H1 (cell line): ENCODE data around the gene CEP68. TPM values are rescaled to one million over a fixed set of nuclear protein-coding genes. Genes with fewer than 3 reads are reported as not detected.

Experiments used
- CTCF ChIA-PET: fragments of 300-600 bp; sonication (Branson Sonifier 250); formaldehyde crosslinking; loops from one replicate; lab custom pipeline; 2021; ENCODE audit not compliant: partially characterized antibody; lab: Charles Lee
- POLR2A ChIA-PET: fragments of 300-600 bp; sonication (Branson Sonifier 250); formaldehyde crosslinking; loops from one replicate; lab custom pipeline; 2021; ENCODE audit warnings: inconsistent platforms; ENCODE audit not compliant: partially characterized antibody; lab: Charles Lee
- DNase-seq, 2 experiments: peaks; one replicate each; pipeline versions ENCODE4 v3.0.0 to v3.0.0-alpha.2; 2010 to 2022; ENCODE audit warnings: low spot score in 2 of 2, low read depth in 1 of 2, mixed read lengths in 1 of 2
- FAIRE-seq: peaks from 2 replicates; lab custom pipeline; 2011; peaks lifted over from hg19 to GRCh38; lab: Jason Lieb, UNC
- H2AFZ ChIP-seq: 2 replicates; pipeline ENCODE4 v1.8.1; 2012; ENCODE audit warnings: low read length, inconsistent platforms
- H2AK5ac ChIP-seq: 2 replicates; pipeline ENCODE4 v1.6.1; 2013; ENCODE audit warnings: low read depth, low read length
- H2BK120ac ChIP-seq: replicated peaks from 2 replicates; pipeline ENCODE3; 2013; ENCODE audit warnings: low read depth, low read length, inconsistent platforms
- H2BK12ac ChIP-seq: 2 replicates; pipeline ENCODE4 v1.6.1; 2013; ENCODE audit warnings: low read depth, low read length
- H2BK15ac ChIP-seq: 2 replicates; pipeline ENCODE4 v1.6.1; 2013; ENCODE audit warnings: low read length
- H2BK20ac ChIP-seq: 2 replicates; pipeline ENCODE4 v1.6.1; 2013; ENCODE audit warnings: low read length
- H2BK5ac ChIP-seq: 2 replicates; pipeline ENCODE4 v1.6.1; 2013; ENCODE audit warnings: low read depth, low read length
- H3K14ac ChIP-seq: 2 replicates; pipeline ENCODE4 v1.6.1; 2013; ENCODE audit warnings: inconsistent platforms; ENCODE audit not compliant: insufficient read length
- H3K18ac ChIP-seq: 2 replicates; pipeline ENCODE4 v1.6.1; 2013; ENCODE audit warnings: low read length; ENCODE audit errors: extremely low read depth
- H3K23ac ChIP-seq: 2 replicates; pipeline ENCODE4 v1.6.1; 2013; ENCODE audit warnings: inconsistent platforms; ENCODE audit not compliant: insufficient read length
- H3K23me2 ChIP-seq: 2 replicates; pipeline ENCODE4 v1.6.1; 2013; ENCODE audit warnings: low read depth, low read length
- H3K27ac ChIP-seq: 2 replicates; pipeline ENCODE4 v1.6.1; 2011; ENCODE audit warnings: low read depth, low read length, inconsistent platforms
- H3K27me3 ChIP-seq, 4 experiments: replicated peaks in 1 of 4; 1 replicate in 1 of 4; 2 replicates in 3 of 4; pipeline versions ENCODE4 v1.6.1 to v1.8.1; 2011 to 2013; ENCODE audit warnings: low read length in 3 of 4, mild to moderate bottlenecking in 3 of 4, inconsistent platforms in 2 of 4, mixed read lengths in 2 of 4, moderate library complexity in 1 of 4; ENCODE audit not compliant: control insufficient read depth in 3 of 4, insufficient read depth in 3 of 4; ENCODE audit errors: extremely low read depth in 1 of 4
- H3K36me3 ChIP-seq, 4 experiments: 2 replicates each; pipeline versions ENCODE4 v1.6.1 to v1.8.1; 2011 to 2013; ENCODE audit warnings: mild to moderate bottlenecking in 4 of 4, low read length in 3 of 4, moderate library complexity in 2 of 4, control low read depth in 1 of 4, inconsistent platforms in 1 of 4; ENCODE audit not compliant: insufficient read depth in 4 of 4, control insufficient read depth in 2 of 4
- H3K4ac ChIP-seq: replicated peaks from 2 replicates; pipeline ENCODE3; 2013; ENCODE audit warnings: low read length, low read depth, mixed read lengths, inconsistent platforms; ENCODE audit not compliant: insufficient read length
- H3K4me1 ChIP-seq, 4 experiments: replicated peaks in 1 of 4; 1 replicate in 1 of 4; 2 replicates in 3 of 4; pipeline versions ENCODE4 v1.6.1 to v1.8.1; 2011 to 2013; ENCODE audit warnings: low read length in 3 of 4, inconsistent platforms in 2 of 4, mixed read lengths in 1 of 4; ENCODE audit not compliant: insufficient read depth in 4 of 4, control insufficient read depth in 3 of 4
- H3K4me2 ChIP-seq, 2 experiments: 2 replicates each; pipeline versions ENCODE4 v1.6.1 to v1.8.1; 2011 to 2013; ENCODE audit warnings: low read depth in 2 of 2, low read length in 2 of 2, control low read depth in 1 of 2, inconsistent platforms in 1 of 2, mild to moderate bottlenecking in 1 of 2; ENCODE audit not compliant: insufficient read depth in 1 of 2
- H3K4me3 ChIP-seq, 4 experiments: fragments of 200-600, 300-600 bp in 1 of 4; sonication (generic), shearing (Covaris generic), sonication (Bioruptor Twin) in 1 of 4; 2 replicates each; pipeline versions ENCODE4 v1.5.1 to v1.8.1; 2011 to 2016; ENCODE audit warnings: low read length in 4 of 4, low read depth in 3 of 4, control low read depth in 2 of 4, inconsistent platforms in 2 of 4, mild to moderate bottlenecking in 2 of 4, mixed read lengths in 1 of 4, moderate library complexity in 1 of 4; ENCODE audit not compliant: insufficient read depth in 2 of 4; ENCODE audit errors: extremely low read depth in 1 of 4
- H3K56ac ChIP-seq: replicated peaks from 2 replicates; pipeline ENCODE3; 2013; ENCODE audit warnings: low read depth, mild to moderate bottlenecking, mixed read lengths, low read length, inconsistent platforms; ENCODE audit not compliant: insufficient read length
- H3K79me1 ChIP-seq: 2 replicates; pipeline ENCODE4 v1.6.1; 2013; ENCODE audit warnings: low read depth, low read length, control low read depth
- H3K79me2 ChIP-seq, 2 experiments: 2 replicates each; pipeline versions ENCODE4 v1.6.1 to v1.8.1; 2012 to 2013; ENCODE audit warnings: low read length in 2 of 2, mild to moderate bottlenecking in 2 of 2, inconsistent platforms in 1 of 2; ENCODE audit not compliant: insufficient read depth in 2 of 2, control insufficient read depth in 1 of 2
- H3K9ac ChIP-seq, 4 experiments: replicated peaks in 1 of 4; 1 replicate in 1 of 4; 2 replicates in 3 of 4; pipeline versions ENCODE4 v1.6.1 to v1.8.1; 2011 to 2013; ENCODE audit warnings: low read depth in 3 of 4, low read length in 3 of 4, control low read depth in 2 of 4, mild to moderate bottlenecking in 2 of 4, moderate library complexity in 2 of 4, inconsistent platforms in 1 of 4; ENCODE audit errors: extremely low read depth in 1 of 4
- H3K9me3 ChIP-seq, 2 experiments: 2 replicates each; pipeline versions ENCODE4 v1.6.1 to v1.8.1; 2012 to 2013; ENCODE audit warnings: mild to moderate bottlenecking in 2 of 2, moderate library complexity in 2 of 2, control low read depth in 1 of 2, inconsistent platforms in 1 of 2, low read depth in 1 of 2, low read length in 1 of 2, mixed read lengths in 1 of 2; ENCODE audit not compliant: insufficient read depth in 2 of 2
- H4K20me1 ChIP-seq, 2 experiments: replicated peaks in 1 of 2; 2 replicates each; pipeline versions ENCODE3 to v1.8.1; 2011 to 2013; ENCODE audit warnings: inconsistent platforms in 2 of 2, low read length in 2 of 2, mild to moderate bottlenecking in 1 of 2; ENCODE audit not compliant: insufficient read depth in 2 of 2, control insufficient read depth in 1 of 2
- H4K5ac ChIP-seq: 2 replicates; pipeline ENCODE4 v1.6.1; 2013; ENCODE audit warnings: low read length, low read depth, mixed read lengths, inconsistent platforms; ENCODE audit not compliant: insufficient read length
- H4K8ac ChIP-seq: 2 replicates; pipeline ENCODE4 v1.8.0; 2013; ENCODE audit warnings: mild to moderate bottlenecking, moderate library complexity, low read length, inconsistent platforms; ENCODE audit not compliant: insufficient read depth; ENCODE audit errors: extremely low read depth
- H4K91ac ChIP-seq: replicated peaks from 2 replicates; pipeline ENCODE3; 2013; ENCODE audit warnings: low read length, mixed read lengths, inconsistent platforms; ENCODE audit not compliant: insufficient read length
- ZNF274 ChIP-seq: IDR thresholded peaks from 2 replicates; pipeline ENCODE4 v1.7.0; 2012; ENCODE audit warnings: low read length, borderline replicate concordance; ENCODE audit errors: extremely low read depth
- WGBS, 2 experiments: shearing (Covaris generic) in 1 of 2; methylation state at CpG; one replicate each; pipeline versions ENCODE4 v1.1.6 to v1.1.7; 2013 to 2015; ENCODE audit warnings: low lambda C conversion rate in 2 of 2, mixed read lengths in 2 of 2, inconsistent platforms in 1 of 2, low coverage in 1 of 2, missing lambda C conversion rate in 1 of 2; ENCODE audit not compliant: insufficient replicate concordance in 2 of 2, insufficient coverage in 1 of 2, insufficient read length in 1 of 2; ENCODE audit errors: extremely low coverage in 1 of 2, missing lambda C conversion rate in 1 of 2; 5-methylcytosine and 5-hydroxymethylcytosine counted together
- polyA plus RNA-seq, 7 experiments: library from polyadenylated mRNA; depleted of rRNA in 3 of 7; stranded (reverse) in 5 of 7; unstranded in 2 of 7; fragments of >200 nt in 5 of 7; fragments of 200-250 nt in 2 of 7; gene quantifications; 1 replicate in 5 of 7; 2 replicates in 1 of 7; 4 replicates in 1 of 7; pipeline versions ENCODE4 v1.2.1 to v1.2.3, GENCODE V29; 2011 to 2013; ENCODE audit warnings: missing spikeins in 2 of 7, mixed read lengths in 2 of 7
- total RNA-seq: library from RNA; stranded (reverse); fragmentation: NEBNext Ultra II Directional; extraction: Animal tissue kit (Norgen Biotek cat#: 25700); gene quantifications from 2 replicates; pipeline ENCODE4 v1.2.1, GENCODE V29; 2021

The CEP68 gene
- total and polyA plus RNA-seq, 2 of the 8 experiments (the other 6 are each of a cell fraction or from before 2014, with no cell fraction given), result 23.2 to 24.7 TPM

DNA sequence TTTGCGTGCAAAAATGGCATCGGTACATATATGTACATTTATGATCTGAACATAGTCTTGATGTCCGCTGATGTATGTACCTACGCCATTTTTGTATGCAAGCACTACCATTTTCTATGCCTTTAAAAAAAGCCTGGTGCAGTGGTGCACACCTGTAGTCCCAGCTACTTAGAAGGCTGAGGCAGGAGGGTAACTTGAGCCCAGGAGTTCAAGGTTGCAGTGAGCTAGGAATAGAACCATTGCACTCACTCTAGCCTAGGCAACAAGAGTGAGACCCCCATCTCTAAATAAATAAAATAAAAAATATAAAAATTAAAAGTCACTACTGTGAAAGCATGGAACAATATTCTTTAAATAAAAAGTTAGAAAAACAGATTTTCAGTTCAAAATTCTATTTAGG, 57.0 kb downstream of the CEP68 start:
- Histone ChIP-seq H4K8ac (no peak overlapping the region), H3K9me3 (0 out of 4 replicates have a peak, but pooled peaks cover 0 to 2% of the 10 kb centered on the region in 2 experiments), H2BK120ac (no peak overlapping the region), H3K56ac (no peak overlapping the region), H4K5ac (no peak overlapping the region), H3K27ac (no peak overlapping the region), H3K4ac (no peak overlapping the region), H3K4me3 (no peak overlapping the region), H4K91ac (no peak overlapping the region), H3K23ac (no peak overlapping the region), H3K79me1 (no peaks in the 10 kb centered on the region; the same call in 1 of the 2 replicates), H2AK5ac (no peak overlapping the region), H3K23me2 (no peaks in the 10 kb centered on the region), H3K9ac (no peak overlapping the region), H3K79me2 (peaks cover 26 to 92% of the 10 kb centered on the region in 2 experiments), H3K4me2 (no peak overlapping the region), H3K14ac (no peak overlapping the region), H2BK5ac (no peak overlapping the region), H3K27me3 (no peaks in the 10 kb centered on the region), H2BK12ac (no peak overlapping the region), H2AFZ (no peak overlapping the region), H3K4me1 (no peaks in the 10 kb centered on the region), H2BK20ac (no peak overlapping the region), H2BK15ac (no peak overlapping the region), H4K20me1 (peaks cover 6 to 10% of the 10 kb centered on the region in 2 experiments), H3K36me3 (no peaks in the 10 kb centered on the region), H3K18ac (no peak overlapping the region)
- 84% methylated on average over 4 of the region's 4 CpGs; no CpG with 5 or more reads in 1 of the 2 experiments for WGBS, 2 experiments
- ChIA-PET POLR2A (interaction anchor here (1.7 kb wide), 1 partner anchor 17 kb away, joined by 4 read pairs; the partner anchor contains the start of gene RAB1A), CTCF (interaction anchor here (1.0 to 1.6 kb wide), 3 partner anchors 30 to 74 kb away, joined by 3 to 4 read pairs (median 4); no protein-coding TSS in a partner anchor)
- FAIRE-seq (no peak), DNase-seq (no peak)
- TF ChIP-seq ZNF274, result no peak
